HG03097 (cell line): ENCODE data around the gene AP5S1.
"Not testable (repeated sequence)": the region's sequence is repeated elsewhere in the genome, so short reads cannot be mapped to it uniquely, and the experiment has no call there.

ENCODE experiments used
- ATAC-seq: cut with Tn5 transposase; IDR thresholded peaks from one replicate; pipeline ENCODE4 v1.9.1; 2021; ENCODE audit not compliant: unreplicated experiment, low FRiP score

AP5S1 gene

GRCh38 chr20:3808544-3808943 lies 11.8 kb upstream of the AP5S1 start:
- ATAC-seq, result no peak

- ATAC-seq, result no peak
Measured at GRCh38 chr20:3811467-3812258, 8.7 kb upstream of the AP5S1 start.

- no peak for ATAC-seq
Measured at GRCh38 chr20:3812259-3812681, 8.1 kb upstream of the AP5S1 start.

GRCh38 chr20:3812975-3813847 lies 7.1 kb upstream of the AP5S1 start:
- ATAC-seq, result no peak

GRCh38 chr20:3813848-3814581 lies 6.3 kb upstream of the AP5S1 start:
- ATAC-seq, result no peak

- ATAC-seq, result no peak
Measured at GRCh38 chr20:3814928-3815495, 5.3 kb upstream of the AP5S1 start.

GRCh38 chr20:3815703-3816315 lies 4.5 kb upstream of the AP5S1 start:
- ATAC-seq, result no peak

- ATAC-seq, result no peak
Measured at GRCh38 chr20:3818155-3819151, 1.9 kb upstream of the AP5S1 start.

- no peak for ATAC-seq
Measured at GRCh38 chr20:3819411-3820047, 818 bp upstream of the AP5S1 start.

GRCh38 chr20:3820901-3821727 lies 767 bp downstream of the AP5S1 start:
- no peak for ATAC-seq

GRCh38 chr20:3821996-3822395 lies 1.6 kb downstream of the AP5S1 start:
- ATAC-seq, result no peak

GRCh38 chr20:3823881-3824280 lies 3.5 kb downstream of the AP5S1 start:
- ATAC-seq, result no peak

- no peak for ATAC-seq
Measured at GRCh38 chr20:3825526-3825925, 5.2 kb downstream of the AP5S1 start.

- no peak for ATAC-seq
Measured at GRCh38 chr20:3826420-3826819, 6.1 kb downstream of the AP5S1 start.

- no peak for ATAC-seq
Measured at GRCh38 chr20:3828798-3829197, 8.5 kb downstream of the AP5S1 start.

- not testable (repeated sequence) for ATAC-seq
Measured at GRCh38 chr20:3829891-3830290, 9.5 kb downstream of the AP5S1 start.

- ATAC-seq, result no peak
Measured at GRCh38 chr20:3836132-3836531, 15.8 kb downstream of the AP5S1 start.

- ATAC-seq, result no peak
Measured at GRCh38 chr20:3839328-3839727, 19.0 kb downstream of the AP5S1 start.
